HEK293 (cell line): Measurements from ENCODE around the gene MDH2.

Experiments
- CTCF ChIA-PET: fragments of 350-600 bp; formaldehyde crosslinking; extraction: SDS; loops from one replicate; lab custom pipeline; 2021; ENCODE audit warnings: antibody characterized with exemption; lab: Yijun Ruan, JAX
- POLR2A ChIA-PET: fragments of 300-600 bp; formaldehyde crosslinking; extraction: SDS; loops from one replicate; lab custom pipeline; 2020; ENCODE audit warnings: antibody characterized with exemption, inconsistent platforms; lab: Yijun Ruan, JAX
- H3K27ac ChIP-seq: fragments of 200-500 bp; sonication (Bioruptor generic); 2 replicates; pipeline ENCODE4 v1.5.1; 2014; ENCODE audit warnings: low read depth, low read length, control low read depth, inconsistent platforms; ENCODE audit errors: extremely low read depth
- H3K36me3 ChIP-seq, 2 experiments: fragments of 200-500 bp in 1 of 2; sonication (Bioruptor generic) in 1 of 2; 1 replicate in 1 of 2; 2 replicates in 1 of 2; pipeline ENCODE4 v1.5.1; 2014 to 2017; ENCODE audit warnings: inconsistent platforms in 2 of 2, low read length in 2 of 2; ENCODE audit not compliant: control insufficient read depth in 2 of 2, insufficient read depth in 1 of 2
- H3K4me1 ChIP-seq: fragments of 200-500 bp; sonication (Bioruptor generic); 2 replicates; pipeline ENCODE4 v1.5.1; 2014; ENCODE audit warnings: mild to moderate bottlenecking, low read length, inconsistent platforms; ENCODE audit not compliant: control insufficient read depth, insufficient read depth
- H3K4me3 ChIP-seq: 2 replicates; pipeline ENCODE4 v1.5.1; 2011; ENCODE audit warnings: low read depth, mild to moderate bottlenecking, control low read depth, low read length, moderate library complexity
- H3K9me3 ChIP-seq: fragments of 200-500 bp; sonication (Bioruptor generic); 2 replicates; pipeline ENCODE4 v1.5.1; 2014; ENCODE audit warnings: low read depth, low read length, inconsistent platforms; ENCODE audit not compliant: control insufficient read depth, insufficient read depth
- KLF1 ChIP-seq: fragments of 450-650 bp; formaldehyde crosslinking; IDR thresholded peaks from 2 replicates; pipeline ENCODE4 v1.5.1; 2016; ENCODE audit warnings: missing biosample characterization, missing genetic modification characterization
- OVOL3 ChIP-seq: fragments of 450-650 bp; formaldehyde crosslinking; IDR thresholded peaks from 2 replicates; pipeline ENCODE4 v1.5.1; 2016; ENCODE audit warnings: missing biosample characterization, missing genetic modification characterization
- TCF7L2 ChIP-seq: IDR thresholded peaks from 2 replicates; pipeline ENCODE4 v1.6.1; 2011; ENCODE audit warnings: low read depth, mild to moderate bottlenecking, inconsistent platforms, low read length, moderate library complexity, borderline replicate concordance
- ZBTB21 ChIP-seq: fragments of 450-650 bp; formaldehyde crosslinking; IDR thresholded peaks from 2 replicates; pipeline ENCODE4 v1.5.1; 2017; ENCODE audit warnings: missing biosample characterization, missing genetic modification characterization
- ZBTB8A ChIP-seq: fragments of 450-650 bp; formaldehyde crosslinking; IDR thresholded peaks from 2 replicates; pipeline ENCODE4 v1.5.1; 2016; ENCODE audit warnings: missing biosample characterization, missing genetic modification characterization
- ZNF16 ChIP-seq: fragments of 450-650 bp; formaldehyde crosslinking; IDR thresholded peaks from 2 replicates; pipeline ENCODE4 v1.5.1; 2016; ENCODE audit warnings: low read depth, missing biosample characterization, missing genetic modification characterization
- ZNF426 ChIP-seq: fragments of 450-650 bp; formaldehyde crosslinking; IDR thresholded peaks from 2 replicates; pipeline ENCODE4 v1.5.1; 2017; ENCODE audit warnings: missing biosample characterization, missing genetic modification characterization, mild to moderate bottlenecking, inconsistent platforms, moderate library complexity
- ZNF48 ChIP-seq: fragments of 450-650 bp; formaldehyde crosslinking; IDR thresholded peaks from 2 replicates; pipeline ENCODE4 v1.5.1; 2016; ENCODE audit warnings: missing biosample characterization, missing genetic modification characterization
- ZNF549 ChIP-seq: fragments of 450-650 bp; IDR thresholded peaks from 2 replicates; pipeline ENCODE4 v1.5.1; 2018; ENCODE audit warnings: missing biosample characterization, missing genetic modification characterization, mild to moderate bottlenecking, inconsistent platforms, moderate library complexity
- ZNF560 ChIP-seq: fragments of 450-650 bp; formaldehyde crosslinking; IDR thresholded peaks from 2 replicates; pipeline ENCODE4 v1.5.1; 2017; ENCODE audit warnings: missing biosample characterization, missing genetic modification characterization, borderline replicate concordance
- ZSCAN30 ChIP-seq: fragments of 450-650 bp; IDR thresholded peaks from 2 replicates; pipeline ENCODE4 v1.5.1; 2018; ENCODE audit warnings: missing biosample characterization, mild to moderate bottlenecking, missing genetic modification characterization, moderate library complexity
- TF ChIP-seq, protein P1 (sequence below): fragments of 450-650 bp; formaldehyde crosslinking; IDR thresholded peaks from 2 replicates; pipeline ENCODE4 v1.5.1; 2017; ENCODE audit warnings: missing biosample characterization, missing genetic modification characterization
- TF ChIP-seq, protein P2 (sequence below): fragments of 450-650 bp; formaldehyde crosslinking; IDR thresholded peaks from 2 replicates; pipeline ENCODE4 v1.5.1; 2016; ENCODE audit warnings: missing biosample characterization, missing genetic modification characterization, low read depth
- TF ChIP-seq, protein P3 (sequence below): fragments of 450-650 bp; formaldehyde crosslinking; IDR thresholded peaks from 2 replicates; pipeline ENCODE4 v1.5.0; 2017; ENCODE audit warnings: missing biosample characterization, missing genetic modification characterization, borderline replicate concordance
- TF ChIP-seq, protein P4 (sequence below): fragments of 450-650 bp; formaldehyde crosslinking; IDR thresholded peaks from 2 replicates; pipeline ENCODE4 v1.5.1; 2016; ENCODE audit warnings: missing biosample characterization, missing genetic modification characterization, borderline replicate concordance
- TF ChIP-seq, protein P5 (sequence below): sonication (generic); formaldehyde crosslinking; IDR thresholded peaks from 2 replicates; pipeline ENCODE4 v1.8.1; 2022; ENCODE audit warnings: mild to moderate bottlenecking, moderate library complexity, missing genetic modification reagents
- TF ChIP-seq, protein P6 (sequence below): fragments of 450-650 bp; formaldehyde crosslinking; IDR thresholded peaks from 2 replicates; pipeline ENCODE4 v1.5.1; 2016; ENCODE audit warnings: missing biosample characterization, missing genetic modification characterization

Gene MDH2

DNA sequence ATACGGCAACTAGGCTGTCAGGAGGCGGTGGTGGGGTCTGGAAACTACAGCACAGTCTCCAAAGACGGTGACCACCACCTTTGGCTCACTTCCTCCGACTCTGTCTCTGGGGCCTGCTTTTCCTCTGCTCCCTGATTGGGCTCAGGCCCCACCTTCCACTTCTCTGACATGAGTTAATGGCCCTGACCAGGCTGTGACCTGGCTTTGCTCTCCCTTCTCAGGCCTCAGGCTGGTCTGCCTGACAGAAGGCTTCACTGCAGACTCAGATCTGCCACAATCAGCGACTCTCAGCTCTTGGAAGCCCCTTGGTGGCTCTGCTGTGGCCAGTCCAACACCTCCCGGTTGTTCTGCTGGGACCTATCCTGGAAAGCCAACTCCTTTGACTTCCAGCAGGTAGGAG is 7.8 kb upstream of the MDH2 start:
- TF ChIP-seq, protein P1, sequence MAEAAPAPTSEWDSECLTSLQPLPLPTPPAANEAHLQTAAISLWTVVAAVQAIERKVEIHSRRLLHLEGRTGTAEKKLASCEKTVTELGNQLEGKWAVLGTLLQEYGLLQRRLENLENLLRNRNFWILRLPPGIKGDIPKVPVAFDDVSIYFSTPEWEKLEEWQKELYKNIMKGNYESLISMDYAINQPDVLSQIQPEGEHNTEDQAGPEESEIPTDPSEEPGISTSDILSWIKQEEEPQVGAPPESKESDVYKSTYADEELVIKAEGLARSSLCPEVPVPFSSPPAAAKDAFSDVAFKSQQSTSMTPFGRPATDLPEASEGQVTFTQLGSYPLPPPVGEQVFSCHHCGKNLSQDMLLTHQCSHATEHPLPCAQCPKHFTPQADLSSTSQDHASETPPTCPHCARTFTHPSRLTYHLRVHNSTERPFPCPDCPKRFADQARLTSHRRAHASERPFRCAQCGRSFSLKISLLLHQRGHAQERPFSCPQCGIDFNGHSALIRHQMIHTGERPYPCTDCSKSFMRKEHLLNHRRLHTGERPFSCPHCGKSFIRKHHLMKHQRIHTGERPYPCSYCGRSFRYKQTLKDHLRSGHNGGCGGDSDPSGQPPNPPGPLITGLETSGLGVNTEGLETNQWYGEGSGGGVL (tag by site-specific recombination) = no peak
- TF ChIP-seq ZBTB21 (no peak), ZNF560 (tag by site-specific recombination) (no peak), ZNF549 (tag by site-specific recombination) (no peak), KLF1 (tag by site-specific recombination) (no peak), ZNF48 (no peak), OVOL3 (no peak), ZSCAN30 (tag by site-specific recombination) (no peak), TCF7L2 (no peak), ZNF16 (no peak), ZNF426 (tag by site-specific recombination) (no peak), ZBTB8A (tag by site-specific recombination) (no peak)
- TF ChIP-seq, protein P2, sequence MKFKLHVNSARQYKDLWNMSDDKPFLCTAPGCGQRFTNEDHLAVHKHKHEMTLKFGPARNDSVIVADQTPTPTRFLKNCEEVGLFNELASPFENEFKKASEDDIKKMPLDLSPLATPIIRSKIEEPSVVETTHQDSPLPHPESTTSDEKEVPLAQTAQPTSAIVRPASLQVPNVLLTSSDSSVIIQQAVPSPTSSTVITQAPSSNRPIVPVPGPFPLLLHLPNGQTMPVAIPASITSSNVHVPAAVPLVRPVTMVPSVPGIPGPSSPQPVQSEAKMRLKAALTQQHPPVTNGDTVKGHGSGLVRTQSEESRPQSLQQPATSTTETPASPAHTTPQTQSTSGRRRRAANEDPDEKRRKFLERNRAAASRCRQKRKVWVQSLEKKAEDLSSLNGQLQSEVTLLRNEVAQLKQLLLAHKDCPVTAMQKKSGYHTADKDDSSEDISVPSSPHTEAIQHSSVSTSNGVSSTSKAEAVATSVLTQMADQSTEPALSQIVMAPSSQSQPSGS (tag by site-specific recombination) = no peak
- TF ChIP-seq, protein P3, sequence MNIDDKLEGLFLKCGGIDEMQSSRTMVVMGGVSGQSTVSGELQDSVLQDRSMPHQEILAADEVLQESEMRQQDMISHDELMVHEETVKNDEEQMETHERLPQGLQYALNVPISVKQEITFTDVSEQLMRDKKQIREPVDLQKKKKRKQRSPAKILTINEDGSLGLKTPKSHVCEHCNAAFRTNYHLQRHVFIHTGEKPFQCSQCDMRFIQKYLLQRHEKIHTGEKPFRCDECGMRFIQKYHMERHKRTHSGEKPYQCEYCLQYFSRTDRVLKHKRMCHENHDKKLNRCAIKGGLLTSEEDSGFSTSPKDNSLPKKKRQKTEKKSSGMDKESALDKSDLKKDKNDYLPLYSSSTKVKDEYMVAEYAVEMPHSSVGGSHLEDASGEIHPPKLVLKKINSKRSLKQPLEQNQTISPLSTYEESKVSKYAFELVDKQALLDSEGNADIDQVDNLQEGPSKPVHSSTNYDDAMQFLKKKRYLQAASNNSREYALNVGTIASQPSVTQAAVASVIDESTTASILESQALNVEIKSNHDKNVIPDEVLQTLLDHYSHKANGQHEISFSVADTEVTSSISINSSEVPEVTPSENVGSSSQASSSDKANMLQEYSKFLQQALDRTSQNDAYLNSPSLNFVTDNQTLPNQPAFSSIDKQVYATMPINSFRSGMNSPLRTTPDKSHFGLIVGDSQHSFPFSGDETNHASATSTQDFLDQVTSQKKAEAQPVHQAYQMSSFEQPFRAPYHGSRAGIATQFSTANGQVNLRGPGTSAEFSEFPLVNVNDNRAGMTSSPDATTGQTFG = no peak
- TF ChIP-seq, protein P4, sequence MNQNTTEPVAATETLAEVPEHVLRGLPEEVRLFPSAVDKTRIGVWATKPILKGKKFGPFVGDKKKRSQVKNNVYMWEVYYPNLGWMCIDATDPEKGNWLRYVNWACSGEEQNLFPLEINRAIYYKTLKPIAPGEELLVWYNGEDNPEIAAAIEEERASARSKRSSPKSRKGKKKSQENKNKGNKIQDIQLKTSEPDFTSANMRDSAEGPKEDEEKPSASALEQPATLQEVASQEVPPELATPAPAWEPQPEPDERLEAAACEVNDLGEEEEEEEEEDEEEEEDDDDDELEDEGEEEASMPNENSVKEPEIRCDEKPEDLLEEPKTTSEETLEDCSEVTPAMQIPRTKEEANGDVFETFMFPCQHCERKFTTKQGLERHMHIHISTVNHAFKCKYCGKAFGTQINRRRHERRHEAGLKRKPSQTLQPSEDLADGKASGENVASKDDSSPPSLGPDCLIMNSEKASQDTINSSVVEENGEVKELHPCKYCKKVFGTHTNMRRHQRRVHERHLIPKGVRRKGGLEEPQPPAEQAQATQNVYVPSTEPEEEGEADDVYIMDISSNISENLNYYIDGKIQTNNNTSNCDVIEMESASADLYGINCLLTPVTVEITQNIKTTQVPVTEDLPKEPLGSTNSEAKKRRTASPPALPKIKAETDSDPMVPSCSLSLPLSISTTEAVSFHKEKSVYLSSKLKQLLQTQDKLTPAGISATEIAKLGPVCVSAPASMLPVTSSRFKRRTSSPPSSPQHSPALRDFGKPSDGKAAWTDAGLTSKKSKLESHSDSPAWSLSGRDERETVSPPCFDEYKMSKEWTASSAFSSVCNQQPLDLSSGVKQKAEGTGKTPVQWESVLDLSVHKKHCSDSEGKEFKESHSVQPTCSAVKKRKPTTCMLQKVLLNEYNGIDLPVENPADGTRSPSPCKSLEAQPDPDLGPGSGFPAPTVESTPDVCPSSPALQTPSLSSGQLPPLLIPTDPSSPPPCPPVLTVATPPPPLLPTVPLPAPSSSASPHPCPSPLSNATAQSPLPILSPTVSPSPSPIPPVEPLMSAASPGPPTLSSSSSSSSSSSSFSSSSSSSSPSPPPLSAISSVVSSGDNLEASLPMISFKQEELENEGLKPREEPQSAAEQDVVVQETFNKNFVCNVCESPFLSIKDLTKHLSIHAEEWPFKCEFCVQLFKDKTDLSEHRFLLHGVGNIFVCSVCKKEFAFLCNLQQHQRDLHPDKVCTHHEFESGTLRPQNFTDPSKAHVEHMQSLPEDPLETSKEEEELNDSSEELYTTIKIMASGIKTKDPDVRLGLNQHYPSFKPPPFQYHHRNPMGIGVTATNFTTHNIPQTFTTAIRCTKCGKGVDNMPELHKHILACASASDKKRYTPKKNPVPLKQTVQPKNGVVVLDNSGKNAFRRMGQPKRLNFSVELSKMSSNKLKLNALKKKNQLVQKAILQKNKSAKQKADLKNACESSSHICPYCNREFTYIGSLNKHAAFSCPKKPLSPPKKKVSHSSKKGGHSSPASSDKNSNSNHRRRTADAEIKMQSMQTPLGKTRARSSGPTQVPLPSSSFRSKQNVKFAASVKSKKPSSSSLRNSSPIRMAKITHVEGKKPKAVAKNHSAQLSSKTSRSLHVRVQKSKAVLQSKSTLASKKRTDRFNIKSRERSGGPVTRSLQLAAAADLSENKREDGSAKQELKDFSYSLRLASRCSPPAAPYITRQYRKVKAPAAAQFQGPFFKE (tag by site-specific recombination) = no peak
- TF ChIP-seq, protein P5, sequence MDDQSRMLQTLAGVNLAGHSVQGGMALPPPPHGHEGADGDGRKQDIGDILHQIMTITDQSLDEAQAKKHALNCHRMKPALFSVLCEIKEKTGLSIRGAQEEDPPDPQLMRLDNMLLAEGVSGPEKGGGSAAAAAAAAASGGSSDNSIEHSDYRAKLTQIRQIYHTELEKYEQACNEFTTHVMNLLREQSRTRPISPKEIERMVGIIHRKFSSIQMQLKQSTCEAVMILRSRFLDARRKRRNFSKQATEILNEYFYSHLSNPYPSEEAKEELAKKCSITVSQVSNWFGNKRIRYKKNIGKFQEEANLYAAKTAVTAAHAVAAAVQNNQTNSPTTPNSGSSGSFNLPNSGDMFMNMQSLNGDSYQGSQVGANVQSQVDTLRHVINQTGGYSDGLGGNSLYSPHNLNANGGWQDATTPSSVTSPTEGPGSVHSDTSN (CRISPR knock-in tag) = no peak
- TF ChIP-seq, protein P6, sequence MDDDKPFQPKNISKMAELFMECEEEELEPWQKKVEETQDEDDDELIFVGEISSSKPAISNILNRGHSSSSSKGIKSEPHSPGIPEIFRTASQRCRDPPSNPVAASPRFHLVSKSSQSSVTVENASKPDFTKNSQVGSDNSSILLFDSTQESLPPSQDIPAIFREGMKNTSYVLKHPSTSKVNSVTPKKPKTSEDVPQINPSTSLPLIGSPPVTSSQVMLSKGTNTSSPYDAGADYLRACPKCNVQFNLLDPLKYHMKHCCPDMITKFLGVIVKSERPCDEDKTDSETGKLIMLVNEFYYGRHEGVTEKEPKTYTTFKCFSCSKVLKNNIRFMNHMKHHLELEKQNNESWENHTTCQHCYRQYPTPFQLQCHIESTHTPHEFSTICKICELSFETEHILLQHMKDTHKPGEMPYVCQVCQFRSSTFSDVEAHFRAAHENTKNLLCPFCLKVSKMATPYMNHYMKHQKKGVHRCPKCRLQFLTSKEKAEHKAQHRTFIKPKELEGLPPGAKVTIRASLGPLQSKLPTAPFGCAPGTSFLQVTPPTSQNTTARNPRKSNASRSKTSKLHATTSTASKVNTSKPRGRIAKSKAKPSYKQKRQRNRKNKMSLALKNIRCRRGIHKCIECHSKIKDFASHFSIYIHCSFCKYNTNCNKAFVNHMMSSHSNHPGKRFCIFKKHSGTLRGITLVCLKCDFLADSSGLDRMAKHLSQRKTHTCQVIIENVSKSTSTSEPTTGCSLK (tag by site-specific recombination) = no peak
- ChIA-PET CTCF (interaction anchor here (1.0 kb wide), 1 partner anchor 20 kb away, joined by 3 read pairs; no protein-coding TSS in a partner anchor), POLR2A (interaction anchor here (0.6 kb wide), 1 partner anchor 11 kb away, joined by 6 read pairs; no protein-coding TSS in a partner anchor)
- H3K27ac ChIP-seq = 0 out of 2 replicates have a peak overlapping the region, but pooled peaks have one; percentile 24
- no peaks in the 10 kb centered on the region for H3K4me1 ChIP-seq
- no peaks in the 10 kb centered on the region for H3K9me3 ChIP-seq
- no peak overlapping the region for H3K4me3 ChIP-seq
- H3K36me3 ChIP-seq = peaks cover 0 to 6% of the 10 kb centered on the region in 2 experiments; a peak in 2 of 3 replicates
